ENCODE measurements around the gene CCDC169.
"Not testable (repeated sequence)": the region's sequence is repeated elsewhere in the genome, so short reads cannot be mapped to it uniquely, and the experiment has no call there.

GRCh38 chr13:36324881-36325280, 27.3 kb upstream of the CCDC169 start:
- TF ChIP-seq, protein P1, sequence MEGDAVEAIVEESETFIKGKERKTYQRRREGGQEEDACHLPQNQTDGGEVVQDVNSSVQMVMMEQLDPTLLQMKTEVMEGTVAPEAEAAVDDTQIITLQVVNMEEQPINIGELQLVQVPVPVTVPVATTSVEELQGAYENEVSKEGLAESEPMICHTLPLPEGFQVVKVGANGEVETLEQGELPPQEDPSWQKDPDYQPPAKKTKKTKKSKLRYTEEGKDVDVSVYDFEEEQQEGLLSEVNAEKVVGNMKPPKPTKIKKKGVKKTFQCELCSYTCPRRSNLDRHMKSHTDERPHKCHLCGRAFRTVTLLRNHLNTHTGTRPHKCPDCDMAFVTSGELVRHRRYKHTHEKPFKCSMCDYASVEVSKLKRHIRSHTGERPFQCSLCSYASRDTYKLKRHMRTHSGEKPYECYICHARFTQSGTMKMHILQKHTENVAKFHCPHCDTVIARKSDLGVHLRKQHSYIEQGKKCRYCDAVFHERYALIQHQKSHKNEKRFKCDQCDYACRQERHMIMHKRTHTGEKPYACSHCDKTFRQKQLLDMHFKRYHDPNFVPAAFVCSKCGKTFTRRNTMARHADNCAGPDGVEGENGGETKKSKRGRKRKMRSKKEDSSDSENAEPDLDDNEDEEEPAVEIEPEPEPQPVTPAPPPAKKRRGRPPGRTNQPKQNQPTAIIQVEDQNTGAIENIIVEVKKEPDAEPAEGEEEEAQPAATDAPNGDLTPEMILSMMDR (conservative IDR thresholded peaks at IDR 0.05) = not testable (repeated sequence)
- TF ChIP-seq EZH2 (IDR thresholded peaks at IDR 0.05; ENCODE audit: low read depth) = not testable (repeated sequence)

Data from PC-9 (cell line).